Lower leg skin (tissue), 3 donors: ENCODE results near the gene CTBP2.

ENCODE experiments used
- CTCF ChIP-seq, 3 donors: fragments of 450-650 bp; IDR thresholded peaks; one replicate each; pipeline ENCODE4 v1.5.1; 2016; ENCODE audit warnings: antibody characterized with exemption in 3 of 3, mild to moderate bottlenecking in 3 of 3, moderate library complexity in 2 of 3
- POLR2A ChIP-seq, 2 donors: fragments of 450-650 bp; IDR thresholded peaks; one replicate each; pipeline ENCODE4 v1.6.1; 2016 to 2017; ENCODE audit warnings: antibody characterized with exemption in 2 of 2, mild to moderate bottlenecking in 1 of 2, moderate library complexity in 1 of 2

- TF ChIP-seq CTCF (IDR thresholded peaks at IDR 0.05) (no peak), POLR2A (IDR thresholded peaks at IDR 0.05) (no peak)
Measured at GRCh38 chr10:125067764-125068163, 92.6 kb downstream of the CTBP2 start.
